Measurements from ENCODE around the gene COA5.

Gene COA5

DNA sequence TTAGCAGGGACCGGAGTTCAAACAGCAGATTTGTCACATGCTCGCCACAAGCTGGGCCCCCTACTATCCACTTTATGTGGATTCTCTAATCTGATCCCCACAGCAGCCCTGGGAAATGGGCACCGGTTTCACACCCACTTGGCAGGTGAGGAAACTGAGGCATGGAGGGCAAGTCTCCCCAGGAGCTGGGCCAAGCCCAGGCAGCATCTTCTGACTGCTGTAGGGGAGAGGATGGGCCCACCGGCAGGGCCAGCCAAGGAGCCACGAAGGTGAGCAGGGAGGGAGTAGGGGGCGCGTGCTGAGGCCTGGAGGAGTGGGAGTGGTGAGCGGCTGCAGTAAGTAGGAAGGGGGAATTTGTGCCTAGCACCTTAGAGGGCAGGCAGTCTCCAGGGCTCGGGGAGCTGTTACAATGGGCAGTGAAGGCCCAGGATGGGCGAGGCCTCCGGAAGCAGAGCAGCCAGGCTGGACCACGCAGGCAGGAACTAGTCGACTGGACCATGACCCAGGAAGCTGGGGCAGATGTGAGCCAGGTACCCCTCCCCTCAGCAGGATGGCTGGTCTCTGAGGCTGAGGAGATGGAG is 37.1 kb downstream of the COA5 start:
- DNase-seq, result no peak

GRCh38 chr2:98570356-98570755 is 38.0 kb downstream of the COA5 start:
- no peak for DNase-seq

- no peak for DNase-seq
These were observed 38.4 kb downstream of the COA5 start for GRCh38 chr2:98569915-98570314.

- peak; percentile 52 to 73 for DNase-seq
These were observed 39.0 kb downstream of the COA5 start for GRCh38 chr2:98569197-98569793.

- DNase-seq, result no peak
These were observed 40.0 kb downstream of the COA5 start for GRCh38 chr2:98568161-98568956.

DNA sequence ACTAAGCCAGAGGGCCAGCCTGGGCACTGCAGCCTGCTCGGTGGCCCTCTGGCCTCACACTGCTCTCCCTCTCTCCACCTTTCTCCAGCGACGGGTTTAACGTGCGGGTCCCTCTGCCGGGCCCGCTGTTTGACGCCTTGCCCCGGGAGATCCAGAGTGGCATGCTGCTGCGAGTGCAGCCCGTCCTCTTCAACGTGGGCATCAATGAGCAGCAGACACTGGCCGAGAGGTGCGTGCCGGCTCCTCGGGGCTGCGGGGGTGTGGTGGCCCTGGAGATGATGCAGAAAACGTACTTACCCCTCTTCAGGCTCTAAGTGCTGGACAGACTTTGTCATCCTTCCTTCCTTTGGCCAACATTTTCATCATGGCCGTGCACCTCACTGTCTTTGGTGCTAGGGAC is 42.4 kb downstream of the COA5 start:
- DNase-seq, result no peak

DNA sequence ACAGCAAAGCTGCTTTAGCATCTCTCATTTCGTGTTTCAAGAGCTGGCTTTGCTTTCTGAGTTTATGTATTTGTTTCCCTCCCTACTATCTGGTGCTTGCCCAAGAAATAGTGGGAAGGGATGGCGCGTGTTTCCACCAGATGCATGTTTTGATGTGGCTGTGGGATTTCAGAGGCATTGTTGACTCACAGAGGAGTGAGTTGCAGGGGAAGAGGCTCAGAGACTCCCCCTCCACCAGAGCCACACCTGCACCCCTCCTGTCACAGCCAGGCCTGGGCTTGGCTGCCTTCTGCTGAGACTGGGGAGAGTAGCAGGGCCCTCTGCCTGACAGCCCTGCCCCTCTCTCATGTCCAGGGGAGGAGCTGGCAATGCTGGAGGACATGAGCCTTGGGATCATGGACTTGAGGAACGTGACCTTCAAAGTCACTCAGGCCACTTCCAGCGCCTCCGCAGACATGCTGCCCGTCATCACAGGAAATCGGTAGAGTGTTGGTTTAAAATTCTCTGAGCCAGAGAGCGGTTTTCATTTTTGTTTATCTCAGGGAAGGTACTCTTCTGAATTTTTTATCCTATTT is 42.9 kb downstream of the COA5 start:
- no peak for DNase-seq

- DNase-seq, result no peak
These were observed 43.7 kb downstream of the COA5 start for GRCh38 chr2:98564541-98565132.

DNA sequence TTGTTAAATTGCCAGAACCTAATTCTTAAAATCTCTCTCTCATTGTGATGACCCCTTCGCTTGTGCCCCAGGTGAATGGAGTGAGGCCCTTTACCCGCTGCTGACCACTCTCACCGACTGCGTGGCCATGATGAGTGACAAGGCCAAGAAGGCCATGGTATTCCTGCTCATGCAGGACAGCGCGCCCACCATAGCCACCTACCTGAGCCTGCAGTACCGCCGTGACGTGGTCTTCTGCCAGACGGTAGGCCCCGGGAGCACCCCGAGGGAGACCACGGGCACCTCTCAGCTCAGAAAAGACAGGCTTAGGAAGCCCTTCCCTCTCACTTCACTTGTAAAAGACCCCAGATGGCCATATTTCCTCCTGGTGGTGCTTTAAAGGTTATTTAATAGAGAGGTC is 44.9 kb downstream of the COA5 start:
- no peak for DNase-seq

- DNase-seq, result no peak
These were observed 46.2 kb downstream of the COA5 start for GRCh38 chr2:98561902-98562695.

GRCh38 chr2:98561018-98561417 is 47.3 kb downstream of the COA5 start:
- no peak for DNase-seq

DNA sequence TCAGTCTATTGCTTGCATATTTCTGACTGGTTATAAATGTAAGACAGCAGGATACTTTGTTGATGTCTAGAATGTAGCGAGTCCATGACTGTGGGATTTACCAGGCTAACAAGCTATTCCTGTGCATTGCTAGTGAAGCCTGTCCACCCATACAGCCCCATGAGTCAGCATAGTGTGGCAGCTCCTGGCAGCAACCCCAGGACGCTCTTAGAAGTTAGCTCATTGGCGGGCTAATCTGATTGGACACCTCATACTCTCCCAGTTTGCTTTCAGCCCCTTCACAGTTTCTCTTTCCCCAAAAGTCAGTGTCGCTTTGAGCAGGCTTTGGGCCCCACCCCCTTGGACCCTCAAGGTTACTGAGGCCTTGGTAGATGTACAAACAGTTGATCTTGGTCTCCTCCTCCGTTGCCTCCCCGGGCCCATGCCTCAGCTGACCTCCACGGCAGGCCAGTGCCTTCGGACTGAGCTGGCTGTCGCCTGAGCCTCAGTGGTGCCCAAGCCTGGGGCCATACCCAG is 48.0 kb downstream of the COA5 start:
- no peak for DNase-seq

DNA sequence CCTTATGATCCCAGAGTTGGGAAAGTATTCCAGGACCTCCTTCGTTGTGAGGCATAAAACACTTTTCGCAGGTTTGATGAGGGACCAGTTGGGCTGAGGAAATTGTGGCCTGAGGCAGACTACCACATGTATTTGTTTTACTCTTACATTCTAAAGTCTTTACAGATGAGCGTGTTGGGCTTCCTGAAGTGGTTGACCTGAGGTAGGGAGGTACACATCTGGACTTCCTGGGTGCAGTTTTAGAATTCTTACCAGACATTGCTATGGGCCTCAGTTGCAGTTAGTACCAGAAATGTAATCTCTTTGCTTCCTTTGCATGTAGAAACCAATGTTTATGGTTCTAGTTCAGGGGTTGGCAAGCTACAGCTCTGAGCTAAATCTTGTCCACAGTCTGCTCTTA is 48.7 kb downstream of the COA5 start:
- no peak for DNase-seq

DNA sequence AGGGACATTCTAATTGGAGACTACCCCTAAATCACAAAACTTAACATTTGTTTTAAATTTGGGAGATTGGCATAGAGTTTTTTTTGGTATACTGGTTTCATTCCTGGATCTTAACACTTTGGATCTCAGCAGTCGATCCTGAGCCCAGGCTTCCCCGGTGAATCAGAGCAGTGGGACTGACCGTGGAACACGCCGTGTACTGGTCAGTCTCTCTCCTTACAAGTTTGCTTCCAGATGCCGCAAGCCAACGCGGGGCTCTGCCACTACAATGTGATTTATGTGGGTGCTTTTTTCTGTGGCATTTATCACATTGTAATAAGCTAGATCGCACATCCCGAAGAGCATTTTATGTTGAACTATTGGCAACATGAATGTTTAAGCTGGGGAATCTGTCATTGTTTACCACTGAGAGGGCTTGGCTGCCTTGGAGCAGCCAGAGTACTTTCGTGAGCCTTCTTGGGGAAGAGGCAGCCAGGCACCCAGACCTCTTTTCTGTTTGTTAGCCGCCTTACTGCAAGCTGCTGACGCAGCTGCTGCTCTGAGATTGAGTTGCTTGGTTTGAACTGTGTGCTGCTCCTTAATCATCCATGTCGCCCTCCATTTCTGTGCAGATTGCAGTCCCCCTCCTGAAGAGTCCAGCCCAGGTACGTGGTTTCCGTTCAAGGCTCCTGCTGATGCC is 49.3 kb downstream of the COA5 start:
- no peak for DNase-seq

DNA sequence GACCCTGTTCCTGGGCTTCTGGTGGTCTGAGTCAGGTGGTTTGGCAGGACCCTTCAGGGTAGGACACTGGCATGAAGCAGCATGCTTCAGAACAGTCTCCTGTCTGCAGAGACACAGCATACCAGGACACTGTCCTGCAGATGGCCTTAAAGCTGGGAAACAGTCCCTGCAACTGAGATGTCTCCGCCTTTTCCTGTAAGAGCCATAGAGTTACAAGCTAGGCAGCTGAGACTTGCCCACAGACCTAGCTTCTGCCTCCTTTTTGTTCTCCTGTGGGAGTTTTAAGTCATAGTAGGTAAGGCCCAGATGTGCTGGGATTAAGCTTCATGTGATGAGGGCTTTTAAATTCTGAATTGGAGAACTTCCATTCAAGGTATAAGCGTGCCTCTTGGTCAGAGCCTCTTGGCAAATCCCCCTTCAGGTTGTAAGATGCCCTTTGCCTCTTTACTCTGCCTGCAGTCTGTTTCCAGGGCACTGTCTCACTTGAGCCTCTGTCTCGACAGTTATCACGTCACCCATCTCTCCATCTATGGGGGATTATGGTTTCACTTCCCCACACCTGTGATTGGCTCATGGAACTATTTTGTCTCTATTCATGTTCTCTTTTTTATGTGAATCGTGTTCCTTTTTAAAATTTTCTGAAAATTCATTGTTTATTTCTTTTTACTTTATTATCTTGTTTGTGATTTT is 51.8 kb downstream of the COA5 start:
- DNase-seq, result no peak

- no peak for DNase-seq
These were observed 52.6 kb downstream of the COA5 start for GRCh38 chr2:98555696-98556095.

DNA sequence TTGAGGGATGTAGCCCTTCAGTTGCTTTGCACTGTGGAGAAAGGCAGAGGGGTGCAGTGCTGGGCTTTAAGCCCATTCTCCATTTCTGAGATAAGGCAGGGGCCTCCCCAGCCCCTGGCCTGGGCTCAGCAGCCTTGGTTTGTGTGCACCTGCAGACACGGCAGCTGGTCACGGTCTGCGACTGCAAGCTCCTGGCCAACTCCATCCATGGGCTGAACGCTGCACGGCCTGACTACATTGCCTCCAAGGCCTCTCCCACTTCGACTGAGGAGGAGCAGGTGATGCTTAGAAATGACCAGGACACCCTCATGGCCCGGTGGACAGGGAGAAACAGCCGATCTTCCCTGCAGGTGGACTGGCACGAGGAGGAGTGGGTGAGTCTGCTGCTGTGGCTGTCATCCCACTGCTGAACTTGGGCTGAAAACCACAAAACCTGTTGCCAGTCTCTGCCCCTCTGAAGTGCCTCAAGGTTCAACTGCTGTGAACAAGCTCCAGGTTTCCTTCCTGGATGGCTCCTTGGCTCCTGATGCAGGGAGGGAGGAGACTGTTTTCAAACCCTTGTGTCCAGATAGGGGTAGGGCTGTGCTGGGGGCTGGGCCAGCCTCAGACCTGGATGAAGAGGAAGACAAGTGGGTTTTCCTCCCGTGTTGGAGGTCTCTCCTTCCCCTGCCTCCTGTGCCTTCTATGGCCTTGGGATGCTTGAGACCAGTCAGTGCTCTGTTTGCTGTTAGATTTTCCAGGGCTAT is 54.0 kb downstream of the COA5 start:
- DNase-seq, result no peak

DNA sequence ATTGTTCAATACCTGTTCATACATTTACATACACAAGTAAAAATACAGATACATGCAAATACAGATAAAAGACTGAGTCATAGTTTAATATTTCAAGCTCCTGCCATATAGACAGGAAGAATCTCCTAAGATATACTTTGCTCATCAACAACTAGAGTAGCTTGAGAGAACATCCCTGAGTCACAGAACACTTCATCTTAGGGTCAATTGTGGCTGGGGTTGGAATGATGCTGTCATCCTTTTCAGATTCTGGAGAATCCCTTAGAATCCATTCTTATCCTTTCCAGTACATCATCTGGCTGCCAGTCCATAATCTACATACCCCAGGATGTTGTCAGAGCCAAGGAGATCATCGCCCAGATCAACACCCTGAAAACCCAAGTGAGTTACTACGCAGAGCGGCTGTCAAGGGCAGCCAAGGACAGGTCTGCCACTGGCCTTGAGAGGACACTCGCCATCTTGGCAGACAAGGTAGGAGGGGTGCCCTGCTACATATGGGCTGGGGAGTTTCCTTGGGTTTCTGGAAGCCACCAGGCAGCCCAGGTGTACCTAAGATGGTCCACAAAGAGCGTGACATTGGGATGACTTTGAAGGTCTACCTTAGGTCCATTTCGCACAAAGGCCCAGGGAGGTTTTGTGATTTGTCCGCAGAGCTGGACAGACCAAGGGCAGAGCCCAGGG is 55.7 kb downstream of the COA5 start:
- no peak for DNase-seq

DNA sequence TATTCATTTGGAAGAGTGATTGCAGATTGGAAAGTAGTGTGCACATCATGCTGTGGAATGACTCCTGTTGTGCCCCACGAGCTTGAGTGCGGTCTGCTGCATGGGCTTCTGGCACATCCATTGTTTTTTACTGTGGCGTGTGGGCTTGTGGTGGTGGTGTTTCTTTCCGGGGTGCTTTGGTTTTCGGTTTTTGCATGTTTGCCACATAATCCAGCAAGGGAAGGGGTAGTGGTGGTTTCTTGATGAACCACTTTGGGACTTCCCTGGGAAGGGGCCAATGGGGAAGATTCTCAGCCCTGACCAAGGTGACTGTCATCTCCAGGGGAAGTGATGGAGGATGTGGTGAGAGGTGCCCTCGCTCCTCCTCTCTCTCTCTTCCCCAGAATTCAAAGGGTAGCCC is 57.0 kb downstream of the COA5 start:
- no peak for DNase-seq

GRCh38 chr2:98550165-98550564 is 58.1 kb downstream of the COA5 start:
- no peak for DNase-seq

Data from stimulated activated CD4-positive, alpha-beta T cell treated with anti-CD3 and anti-CD28 coated beads, Interleukin-4, amount 100 ng/mL, for 4 hours (primary cell).